ENCODE results near the gene RAB27B.

- TF ChIP-seq CTCF (IDR thresholded peaks at IDR 0.05), result no peak
- no peak for TF ChIP-seq POLR2A (IDR thresholded peaks at IDR 0.05)
Measured at GRCh38 chr18:54828986-54829385, 709 bp downstream of the RAB27B start.

Measured in uterus (tissue), 2 donors.